ENCODE measurements around the gene NEUROD1.
A peak's percentile ranks its signal among the peaks of the same experiment; 100 is the strongest.

The NEUROD1 gene

GRCh38 chr2:181683518-181684453 is 3.5 kb upstream of the NEUROD1 start:
- Histone ChIP-seq H3K4me2 (ENCODE audit: insufficient read depth, low read length, poor library complexity, severe bottlenecking) (peak overlapping the region; percentile 74), H3K9ac (ENCODE audit: low read depth, low read length, poor library complexity) (no peak overlapping the region), H4K91ac (ENCODE audit: low read depth, low read length, poor library complexity) (no peak overlapping the region), H3K79me1 (ENCODE audit: low read depth, low read length) (no peaks in the 10 kb centered on the region), H2AK5ac (ENCODE audit: low read depth, low read length) (no peak overlapping the region), H3K23ac (ENCODE audit: low read depth, low read length, poor library complexity) (no peak overlapping the region), H3K14ac (ENCODE audit: low read length) (no peak overlapping the region), H3K36me3 (replicated peaks in 1 of 2; ENCODE audit: control insufficient read depth in 2 of 2, insufficient read depth in 2 of 2, low read length in 2 of 2) (no peaks in the 10 kb centered on the region), H3K4me1 (ENCODE audit: control insufficient read depth in 2 of 2, insufficient read depth in 1 of 2, low read depth in 1 of 2, low read length in 2 of 2) (peaks cover 13 to 15% of the 10 kb centered on the region in 2 donors), H2BK5ac (ENCODE audit: low read length) (no peak overlapping the region), H3K4me3 (ENCODE audit: low read length in 2 of 2) (peak overlapping the region; percentile 24 to 69), H3K27ac (replicated peaks; ENCODE audit: low read length) (no peak overlapping the region), H4K8ac (ENCODE audit: low read depth, low read length) (no peak overlapping the region), H2BK15ac (ENCODE audit: low read length) (no peak overlapping the region), H3K4ac (ENCODE audit: low read length) (no peak overlapping the region), H3K27me3 (ENCODE audit: control insufficient read depth in 3 of 3, insufficient read depth in 3 of 3, low read depth in 1 of 3, low read length in 3 of 3) (peaks cover 20 to 94% (median 77%) of the 10 kb centered on the region in 3 experiments), H2AFZ (ENCODE audit: low read length) (peak overlapping the region; percentile 87), H3K18ac (ENCODE audit: low read length) (peak overlapping the region; percentile 83), H2BK120ac (ENCODE audit: low read depth, low read length) (no peak overlapping the region), H2BK12ac (ENCODE audit: low read length) (no peak overlapping the region), H3K9me3 (replicated peaks in 1 of 2; ENCODE audit: control insufficient read depth in 2 of 2, insufficient read depth in 1 of 2, low read depth in 1 of 2, low read length in 2 of 2) (peaks cover 0 to 6% of the 10 kb centered on the region in 2 donors)
- DNase-seq (ENCODE audit: low spot score): peak; percentile 85
- WGBS, 2 donors (ENCODE audit: extremely low coverage in 2 of 2, insufficient read length in 2 of 2, insufficient replicate concordance in 1 of 2): no CpG with 5 or more reads among the region's 85 CpGs

GRCh38 chr2:181682795-181683517 is 2.6 kb upstream of the NEUROD1 start:
- Histone ChIP-seq H2BK12ac (ENCODE audit: low read length) (no peak overlapping the region), H3K9ac (ENCODE audit: low read depth, low read length, poor library complexity) (no peak overlapping the region), H4K91ac (ENCODE audit: low read depth, low read length, poor library complexity) (no peak overlapping the region), H3K14ac (ENCODE audit: low read length) (no peak overlapping the region), H2BK5ac (ENCODE audit: low read length) (no peak overlapping the region), H3K36me3 (replicated peaks in 1 of 2; ENCODE audit: control insufficient read depth in 2 of 2, insufficient read depth in 2 of 2, low read length in 2 of 2) (no peaks in the 10 kb centered on the region), H3K79me1 (ENCODE audit: low read depth, low read length) (no peaks in the 10 kb centered on the region), H3K4me3 (ENCODE audit: low read length in 2 of 2) (peak overlapping the region; percentile 14 to 69), H2AK5ac (ENCODE audit: low read depth, low read length) (no peak overlapping the region), H2BK15ac (ENCODE audit: low read length) (no peak overlapping the region), H3K27ac (replicated peaks; ENCODE audit: low read length) (no peak overlapping the region), H4K8ac (ENCODE audit: low read depth, low read length) (no peak overlapping the region), H3K4me2 (ENCODE audit: insufficient read depth, low read length, poor library complexity, severe bottlenecking) (peak overlapping the region; percentile 74), H3K4me1 (ENCODE audit: control insufficient read depth in 2 of 2, insufficient read depth in 1 of 2, low read depth in 1 of 2, low read length in 2 of 2) (peaks cover 13 to 15% of the 10 kb centered on the region in 2 donors), H3K18ac (ENCODE audit: low read length) (peak overlapping the region; percentile 0), H2BK120ac (ENCODE audit: low read depth, low read length) (no peak overlapping the region), H3K27me3 (ENCODE audit: control insufficient read depth in 3 of 3, insufficient read depth in 3 of 3, low read depth in 1 of 3, low read length in 3 of 3) (peaks cover 28 to 96% (median 86%) of the 10 kb centered on the region in 3 experiments), H2AFZ (ENCODE audit: low read length) (peak overlapping the region; percentile 87), H3K23ac (ENCODE audit: low read depth, low read length, poor library complexity) (no peak overlapping the region), H3K4ac (ENCODE audit: low read length) (no peak overlapping the region), H3K9me3 (replicated peaks in 1 of 2; ENCODE audit: control insufficient read depth in 2 of 2, insufficient read depth in 1 of 2, low read depth in 1 of 2, low read length in 2 of 2) (peaks cover 2 to 6% of the 10 kb centered on the region in 2 donors)
- DNase-seq (ENCODE audit: low spot score): no peak
- no CpG with 5 or more reads among the region's 42 CpGs for WGBS, 2 donors (ENCODE audit: extremely low coverage in 2 of 2, insufficient read length in 2 of 2, insufficient replicate concordance in 1 of 2)

GRCh38 chr2:181682026-181682789 is 1.9 kb upstream of the NEUROD1 start:
- H2BK5ac ChIP-seq (ENCODE audit: low read length): no peak overlapping the region
- H2BK12ac ChIP-seq (ENCODE audit: low read length): no peak overlapping the region
- H3K4ac ChIP-seq (ENCODE audit: low read length): no peak overlapping the region
- no peak overlapping the region for H3K18ac ChIP-seq (ENCODE audit: low read length)
- no peak overlapping the region for H4K8ac ChIP-seq (ENCODE audit: low read depth, low read length)
- no peak overlapping the region for H2BK15ac ChIP-seq (ENCODE audit: low read length)
- H3K9ac ChIP-seq (ENCODE audit: low read depth, low read length, poor library complexity): no peak overlapping the region
- H3K36me3 ChIP-seq (replicated peaks in 1 of 2; ENCODE audit: control insufficient read depth in 2 of 2, insufficient read depth in 2 of 2, low read length in 2 of 2): no peaks in the 10 kb centered on the region
- DNase-seq (ENCODE audit: low spot score): no peak
- no peak overlapping the region for H2AK5ac ChIP-seq (ENCODE audit: low read depth, low read length)
- H2AFZ ChIP-seq (ENCODE audit: low read length): no peak overlapping the region
- no peaks in the 10 kb centered on the region for H3K79me1 ChIP-seq (ENCODE audit: low read depth, low read length)
- no peak overlapping the region for H3K14ac ChIP-seq (ENCODE audit: low read length)
- WGBS, 2 donors (ENCODE audit: extremely low coverage in 2 of 2, insufficient read length in 2 of 2, insufficient replicate concordance in 1 of 2): no CpG with 5 or more reads among the region's 24 CpGs
- no peak overlapping the region for H3K23ac ChIP-seq (ENCODE audit: low read depth, low read length, poor library complexity)
- no peak overlapping the region for H3K4me2 ChIP-seq (ENCODE audit: insufficient read depth, low read length, poor library complexity, severe bottlenecking)
- peaks cover 30 to 96% (median 86%) of the 10 kb centered on the region in 3 experiments for H3K27me3 ChIP-seq (ENCODE audit: control insufficient read depth in 3 of 3, insufficient read depth in 3 of 3, low read depth in 1 of 3, low read length in 3 of 3)
- no peak overlapping the region for H3K4me3 ChIP-seq (ENCODE audit: low read length in 2 of 2)
- no peak overlapping the region for H4K91ac ChIP-seq (ENCODE audit: low read depth, low read length, poor library complexity)
- peaks cover 13 to 17% of the 10 kb centered on the region in 2 donors for H3K4me1 ChIP-seq (ENCODE audit: control insufficient read depth in 2 of 2, insufficient read depth in 1 of 2, low read depth in 1 of 2, low read length in 2 of 2)
- H3K27ac ChIP-seq (replicated peaks; ENCODE audit: low read length): no peak overlapping the region
- peaks cover 2 to 6% of the 10 kb centered on the region in 2 donors for H3K9me3 ChIP-seq (replicated peaks in 1 of 2; ENCODE audit: control insufficient read depth in 2 of 2, insufficient read depth in 1 of 2, low read depth in 1 of 2, low read length in 2 of 2)
- no peak overlapping the region for H2BK120ac ChIP-seq (ENCODE audit: low read depth, low read length)

All from neuronal stem cell (in vitro differentiated cells).